Endothelial cell of umbilical vein (primary cell): ENCODE measurements around the gene OTOGL. TPM values are rescaled to one million over a fixed set of nuclear protein-coding genes. Genes with fewer than 3 reads are reported as not detected.

Experiments
- BruUV-seq: library from RNA; stranded (reverse); fragments of 400-500 nt; replicated peaks from 2 replicates; lab custom pipeline; 2021; lab: Mats Ljungman, UMichigan
- CTCF ChIA-PET: fragments of 300-600, 350-600 bp; sonication (Branson Sonifier 250); formaldehyde crosslinking; loops from one replicate; lab custom pipeline; 2021; ENCODE audit warnings: antibody characterized with exemption, inconsistent platforms; lab: Charles Lee
- POLR2A ChIA-PET: fragments of 300-600, 350-600 bp; sonication (Branson Sonifier 250); formaldehyde crosslinking; loops from one replicate; lab custom pipeline; 2021; ENCODE audit warnings: antibody characterized with exemption, inconsistent platforms; lab: Charles Lee
- DNase-seq: peaks from one replicate; pipeline ENCODE4 v3.0.0-alpha.2; 2011; ENCODE audit warnings: low read depth, low spot score
- FAIRE-seq: peaks from 2 replicates; lab custom pipeline; 2011; peaks lifted over from hg19 to GRCh38; lab: Jason Lieb, UNC
- H2AFZ ChIP-seq: 2 replicates; pipeline ENCODE4 v1.6.0; 2012; ENCODE audit warnings: low read depth, low read length, control low read depth, inconsistent platforms
- H3K27ac ChIP-seq: 2 replicates; pipeline ENCODE4 v1.5.1; 2011; ENCODE audit warnings: low read depth, mild to moderate bottlenecking, control low read depth, low read length, moderate library complexity; ENCODE audit not compliant: insufficient read depth
- H3K27me3 ChIP-seq, 2 experiments: 2 replicates each; pipeline versions ENCODE4 v1.6.0 to v1.6.1; 2011; ENCODE audit warnings: low read length in 2 of 2, mixed read lengths in 1 of 2; ENCODE audit not compliant: control insufficient read depth in 2 of 2, insufficient read depth in 2 of 2
- H3K36me3 ChIP-seq, 2 experiments: 2 replicates in 1 of 2; 3 replicates in 1 of 2; pipeline ENCODE4 v1.5.1; 2011; ENCODE audit warnings: low read length in 2 of 2, mild to moderate bottlenecking in 1 of 2, moderate library complexity in 1 of 2; ENCODE audit not compliant: control insufficient read depth in 2 of 2, insufficient read depth in 2 of 2; ENCODE audit errors: extremely low read depth in 1 of 2
- H3K4me1 ChIP-seq: 3 replicates; pipeline ENCODE4 v1.5.1; 2011; ENCODE audit warnings: mild to moderate bottlenecking, low read length; ENCODE audit not compliant: control insufficient read depth, insufficient read depth; ENCODE audit errors: extremely low read depth
- H3K4me2 ChIP-seq: 2 replicates; pipeline ENCODE4 v1.6.1; 2011; ENCODE audit warnings: low read length, control low read depth, mixed read lengths; ENCODE audit not compliant: insufficient read depth
- H3K4me3 ChIP-seq, 3 experiments: fragments of 200-600 bp in 1 of 3; sonication (generic), shearing (Covaris generic) in 1 of 3; replicated peaks in 1 of 3; 2 replicates each; pipeline ENCODE4 v1.5.1; 2011 to 2016; ENCODE audit warnings: control low read depth in 3 of 3, low read length in 3 of 3, mild to moderate bottlenecking in 2 of 3, inconsistent platforms in 1 of 3, low read depth in 1 of 3, moderate library complexity in 1 of 3; ENCODE audit not compliant: insufficient read depth in 1 of 3
- H3K79me2 ChIP-seq: 2 replicates; pipeline ENCODE4 v1.6.0; 2012; ENCODE audit warnings: low read length, inconsistent platforms; ENCODE audit not compliant: control insufficient read depth, insufficient read depth
- H3K9ac ChIP-seq: replicated peaks from 2 replicates; pipeline ENCODE3; 2011; ENCODE audit warnings: low read length, control low read depth; ENCODE audit not compliant: insufficient read depth; ENCODE audit errors: extremely low read depth
- H3K9me1 ChIP-seq: replicated peaks from 3 replicates; pipeline ENCODE4 v1.6.0; 2011; ENCODE audit warnings: mild to moderate bottlenecking, low read length; ENCODE audit not compliant: control insufficient read depth, insufficient read depth; ENCODE audit errors: extremely low read depth
- H3K9me3 ChIP-seq: replicated peaks from 2 replicates; pipeline ENCODE4 v1.5.1; 2012; ENCODE audit warnings: low read length, inconsistent platforms; ENCODE audit not compliant: control insufficient read depth, insufficient read depth
- H4K20me1 ChIP-seq: replicated peaks from 2 replicates; pipeline ENCODE3; 2011; ENCODE audit warnings: mild to moderate bottlenecking, low read length; ENCODE audit not compliant: control insufficient read depth, insufficient read depth; ENCODE audit errors: extremely low read depth
- EZH2 ChIP-seq: IDR thresholded peaks from 2 replicates; pipeline ENCODE4 v1.6.1; 2012; ENCODE audit warnings: borderline replicate concordance, low read depth, mild to moderate bottlenecking, moderate library complexity, low read length, inconsistent platforms; ENCODE audit not compliant: severe bottlenecking
- FOS ChIP-seq: IDR thresholded peaks from 2 replicates; pipeline ENCODE4 v1.6.1; 2011; ENCODE audit warnings: mild to moderate bottlenecking, low read length, moderate library complexity, borderline replicate concordance; ENCODE audit not compliant: insufficient read depth
- GATA2 ChIP-seq: IDR thresholded peaks from 2 replicates; pipeline ENCODE4 v1.7.0; 2011; ENCODE audit warnings: low read depth, mild to moderate bottlenecking, moderate library complexity, mixed read lengths, low read length; ENCODE audit not compliant: insufficient read length, insufficient read depth
- JUN ChIP-seq: IDR thresholded peaks from 2 replicates; pipeline ENCODE4 v1.6.1; 2011; ENCODE audit warnings: borderline replicate concordance, low read depth; ENCODE audit not compliant: insufficient read length, insufficient read depth
- MAX ChIP-seq: IDR thresholded peaks from 2 replicates; pipeline ENCODE4 v1.6.1; 2011; ENCODE audit not compliant: insufficient read depth, insufficient read length
- MYC ChIP-seq: IDR thresholded peaks from one replicate; pipeline ENCODE4 v1.6.1; 2011; ENCODE audit warnings: mild to moderate bottlenecking, low read depth, low read length
- POLR2A ChIP-seq: IDR thresholded peaks from 2 replicates; pipeline ENCODE4 v1.6.1; 2012; ENCODE audit warnings: low read depth, mild to moderate bottlenecking, control low read depth, low read length
- POLR2AphosphoS5 ChIP-seq: IDR thresholded peaks from 2 replicates; pipeline ENCODE4 v1.6.1; 2012; ENCODE audit warnings: low read depth, mild to moderate bottlenecking, control low read depth, low read length, moderate library complexity; ENCODE audit not compliant: insufficient read depth
- dilution Hi-C: fragments of 300-500 bp; cut with MboI; formaldehyde crosslinking; loops from one replicate; pipeline ENCODE4 v1.15.0; 2019; ENCODE audit warnings: low sequenced_read_pairs; ENCODE audit not compliant: extremely low pct_ligation_motif_present
- intact Hi-C: fragments of 100-400 bp; cut with micrococcal nuclease; formaldehyde crosslinking; loops from one replicate; pipeline ENCODE4 v1.10.0; 2022
- polyA plus RNA-seq, 4 experiments: library from polyadenylated mRNA; depleted of rRNA in 3 of 4; stranded (reverse) in 3 of 4; unstranded in 1 of 4; fragments of >200 nt; gene quantifications; 2 replicates each; pipeline versions ENCODE4 v1.2.1 to v1.2.3, GENCODE V29; 2011 to 2012; ENCODE audit warnings: missing spikeins in 1 of 4
- total RNA-seq: library from RNA; stranded (reverse); gene quantifications from 2 replicates; pipeline ENCODE4 v1.2.3, GENCODE V29; 2021
- TF ChIP-seq, protein P1 (sequence below), 2 donors: IDR thresholded peaks; 1 replicate in 1 of 2; 2 replicates in 1 of 2; pipeline ENCODE4 v1.5.1; 2011; ENCODE audit warnings: low read length in 2 of 2, mild to moderate bottlenecking in 2 of 2, moderate library complexity in 2 of 2, control low read depth in 1 of 2, inconsistent platforms in 1 of 2, low read depth in 1 of 2; ENCODE audit not compliant: insufficient read depth in 1 of 2; ENCODE audit errors: extremely low read depth in 1 of 2

The OTOGL gene
- total and polyA plus RNA-seq, 2 donors (not counting 3 experiments of a cell fraction or from before 2014, with no cell fraction given), result 1.4 to 2.0 TPM

DNA sequence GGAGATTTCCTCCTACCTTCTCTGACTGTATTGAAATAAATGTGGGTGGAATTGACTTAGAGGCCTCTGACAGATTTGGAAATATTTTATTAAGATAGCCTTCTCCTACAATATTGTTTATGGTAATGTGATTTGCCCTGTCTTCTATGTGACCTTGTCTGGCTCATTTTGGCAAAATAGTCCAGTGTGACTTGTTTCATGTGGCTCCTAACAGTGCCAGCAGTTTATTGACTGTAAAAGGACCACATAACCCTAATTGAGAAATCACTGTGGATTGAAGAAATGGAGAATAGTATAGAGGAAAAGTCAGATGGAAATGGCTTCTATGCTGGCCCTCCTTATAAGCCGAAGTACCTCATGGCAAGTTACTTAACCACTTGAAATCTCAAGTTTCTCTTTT, 173.8 kb downstream of the OTOGL start:
- Histone ChIP-seq H3K36me3 (no peaks in the 10 kb centered on the region), H3K27me3 (no peaks in the 10 kb centered on the region), H3K4me2 (no peak overlapping the region), H3K27ac (no peak overlapping the region), H3K79me2 (no peaks in the 10 kb centered on the region), H3K4me3 (no peak overlapping the region), H3K9me3 (no peaks in the 10 kb centered on the region), H3K9ac (no peak overlapping the region), H3K4me1 (peaks cover 17% of the 10 kb centered on the region), H2AFZ (no peak overlapping the region), H3K9me1 (no peaks in the 10 kb centered on the region), H4K20me1 (no peaks in the 10 kb centered on the region)
- intact Hi-C loops (loop anchor here (2.0 kb wide), 1 partner anchor 486 kb away; no protein-coding TSS in a partner anchor), dilution Hi-C loops (no loop called here)
- DNase-seq (no peak), FAIRE-seq (no peak)
- CTCF ChIA-PET, result interaction anchor here (2.2 kb wide), 1 partner anchor 78 kb away, joined by 25 read pairs; no protein-coding TSS in a partner anchor
- BruUV-seq, result no TSS peak
- POLR2A ChIA-PET, result no interaction called here
- no peak for TF ChIP-seq POLR2AphosphoS5
- no peak for TF ChIP-seq POLR2A
- TF ChIP-seq GATA2, result no peak
- TF ChIP-seq FOS, result no peak
- TF ChIP-seq, protein P1, sequence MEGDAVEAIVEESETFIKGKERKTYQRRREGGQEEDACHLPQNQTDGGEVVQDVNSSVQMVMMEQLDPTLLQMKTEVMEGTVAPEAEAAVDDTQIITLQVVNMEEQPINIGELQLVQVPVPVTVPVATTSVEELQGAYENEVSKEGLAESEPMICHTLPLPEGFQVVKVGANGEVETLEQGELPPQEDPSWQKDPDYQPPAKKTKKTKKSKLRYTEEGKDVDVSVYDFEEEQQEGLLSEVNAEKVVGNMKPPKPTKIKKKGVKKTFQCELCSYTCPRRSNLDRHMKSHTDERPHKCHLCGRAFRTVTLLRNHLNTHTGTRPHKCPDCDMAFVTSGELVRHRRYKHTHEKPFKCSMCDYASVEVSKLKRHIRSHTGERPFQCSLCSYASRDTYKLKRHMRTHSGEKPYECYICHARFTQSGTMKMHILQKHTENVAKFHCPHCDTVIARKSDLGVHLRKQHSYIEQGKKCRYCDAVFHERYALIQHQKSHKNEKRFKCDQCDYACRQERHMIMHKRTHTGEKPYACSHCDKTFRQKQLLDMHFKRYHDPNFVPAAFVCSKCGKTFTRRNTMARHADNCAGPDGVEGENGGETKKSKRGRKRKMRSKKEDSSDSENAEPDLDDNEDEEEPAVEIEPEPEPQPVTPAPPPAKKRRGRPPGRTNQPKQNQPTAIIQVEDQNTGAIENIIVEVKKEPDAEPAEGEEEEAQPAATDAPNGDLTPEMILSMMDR (IDR thresholded peaks at IDR 0.05; ENCODE audit: extremely low read depth in 1 of 2, insufficient read depth in 1 of 2, low read depth in 1 of 2, low read length in 2 of 2), result no peak
- TF ChIP-seq JUN, result no peak
- TF ChIP-seq EZH2, result no peak
- TF ChIP-seq MYC, result no peak
- TF ChIP-seq MAX, result no peak
